Adrenal gland (tissue), 12 donors: ENCODE measurements around the gene TNRC6B. TPM values are rescaled to one million over a fixed set of nuclear protein-coding genes. Genes with fewer than 3 reads are reported as not detected.

Experiments
- DNase-seq, 7 donors: peaks; one replicate each; pipeline ENCODE4 v3.0.0-alpha.2; 2019 to 2020
- H3K27ac ChIP-seq, 5 donors: fragments of 200-600 bp; sonication (generic) in 4 of 5; 1 replicate in 3 of 5; 2 replicates in 2 of 5; pipeline versions ENCODE4 v1.5.1 to v1.8.0; 2016 to 2020; ENCODE audit warnings: mild to moderate bottlenecking in 1 of 5
- H3K27me3 ChIP-seq: fragments of 200-600 bp; 2 replicates; pipeline ENCODE4 v1.8.0; 2021
- H3K36me3 ChIP-seq, 2 donors: fragments of 200-600 bp; replicated peaks in 1 of 2; 1 replicate in 1 of 2; 2 replicates in 1 of 2; pipeline versions ENCODE4 v1.5.1 to v1.8.0; 2018 to 2022
- H3K4me1 ChIP-seq, 2 donors: fragments of 200-600 bp; replicated peaks in 1 of 2; 1 replicate in 1 of 2; 2 replicates in 1 of 2; pipeline versions ENCODE4 v1.5.1 to v1.8.0; 2018 to 2021
- H3K4me3 ChIP-seq, 4 donors: fragments of 200-600 bp; sonication (generic) in 3 of 4; one replicate each; pipeline ENCODE4 v1.5.1; 2016 to 2018
- H3K9me3 ChIP-seq, 3 donors: fragments of 200-600 bp; sonication (generic) in 1 of 3; replicated peaks in 1 of 3; 1 replicate in 2 of 3; 2 replicates in 1 of 3; pipeline versions ENCODE4 v1.5.1 to v1.8.0; 2016 to 2021
- POLR2A ChIP-seq, 2 donors: fragments of 450-650 bp; IDR thresholded peaks; one replicate each; pipeline ENCODE4 v1.6.1; 2017; ENCODE audit warnings: antibody characterized with exemption in 2 of 2, mild to moderate bottlenecking in 2 of 2, moderate library complexity in 1 of 2
- WGBS, 4 donors: extraction: QIAGEN DNeasy Blood & Tissue Kit in 2 of 4; methylation state at CpG; one replicate each; pipeline versions ENCODE4 v1.1.5 to v1.1.7; 2013 to 2017; 5-methylcytosine and 5-hydroxymethylcytosine counted together
- intact Hi-C, 2 donors: fragments of 100-400 bp; cut with DNase I; formaldehyde crosslinking; loops; one replicate each; pipeline versions ENCODE4 v1.14.1 to v1.15.0; 2022 to 2023
- polyA plus RNA-seq, 3 donors: library from polyadenylated mRNA; stranded (reverse); fragments of 200-250 nt in 2 of 3; fragments of 350-450 nt in 1 of 3; fragmentation: Illumina TruSeq in 1 of 3; extraction: RNeasy Lipid Tissue Mini Kit (QIAGEN cat#74804) in 1 of 3; gene quantifications; one replicate each; pipeline ENCODE4 v1.2.3, GENCODE V29; 2013 to 2014
- total RNA-seq, 9 donors: library from RNA; depleted of rRNA in 4 of 9; stranded (reverse); fragments of >200 nt in 4 of 9; fragments of 120-200 nt in 1 of 9; fragmentation: NEBNext Ultra II Directional in 1 of 9; extraction: Animal tissue kit (Norgen Biotek cat#: 25700) in 1 of 9; gene quantifications; one replicate each; pipeline versions ENCODE4 v1.1.0 to v1.2.4, GENCODE V29; 2013 to 2023
- TF ChIP-seq, protein P1 (sequence below), 6 experiments: fragments of 450-650 bp in 4 of 6; fragments of 200-600 bp in 2 of 6; sonication (generic) in 1 of 6; IDR thresholded peaks; 1 replicate in 5 of 6; 2 replicates in 1 of 6; pipeline versions ENCODE4 v1.5.1 to v1.8.0; 2016 to 2021; ENCODE audit warnings: antibody characterized with exemption in 6 of 6, mild to moderate bottlenecking in 2 of 6, moderate library complexity in 1 of 6
- donor health status: healthy with polysubstance abuse.
- donor health status: Bipolar disorder and iron deficiency.
- donor health status: DM: yes; HTN: yes; CAD: no.
- donor health status: DM: no; HTN: no; CAD: no.
- donor health status: DM: no; HTN: no; CAD: no.
- donor health status: DM: yes; HTN: yes; CAD: no.

The TNRC6B gene
- total and polyA plus RNA-seq, 12 donors = 2.8 to 57.6 (median 32.8) TPM

DNA sequence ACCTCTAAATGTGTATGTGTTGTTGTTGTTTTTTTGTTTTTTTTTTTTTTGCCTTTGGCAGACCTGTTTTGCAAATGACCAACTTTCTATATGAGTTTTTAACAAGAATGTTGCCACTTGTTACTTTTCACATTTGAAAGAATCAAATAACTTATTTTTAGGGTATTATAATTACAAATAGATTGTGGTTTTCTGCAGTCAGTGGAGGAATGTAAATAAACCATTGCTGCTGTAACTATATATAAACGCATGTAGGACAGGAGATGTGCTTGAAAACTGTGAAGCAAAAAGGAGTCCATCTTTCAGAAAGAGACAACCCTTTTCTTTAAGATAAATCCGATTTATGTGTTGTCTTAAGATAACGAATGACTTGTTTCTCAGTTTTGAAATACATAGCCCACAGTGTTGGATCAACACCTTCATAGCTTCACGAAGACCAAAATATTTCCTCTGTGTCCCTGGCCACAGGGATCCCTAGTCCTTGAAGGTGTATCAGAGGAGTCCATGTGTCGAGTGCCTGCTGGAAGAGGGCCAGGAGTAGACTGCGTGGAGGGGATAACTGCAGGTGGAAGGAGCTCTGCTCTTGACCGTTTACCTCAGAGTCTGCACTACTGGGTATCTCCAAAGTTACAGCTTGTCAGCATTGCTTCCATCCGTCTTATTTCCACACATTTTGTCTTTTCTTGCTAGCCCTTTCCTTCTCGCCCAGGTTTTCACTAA, 24.7 kb downstream of the TNRC6B start:
- Histone ChIP-seq H3K4me1 (peaks cover 15 to 33% of the 10 kb centered on the region in 2 donors), H3K27ac (no peak overlapping the region)
- intact Hi-C loops = no loop called here

DNA sequence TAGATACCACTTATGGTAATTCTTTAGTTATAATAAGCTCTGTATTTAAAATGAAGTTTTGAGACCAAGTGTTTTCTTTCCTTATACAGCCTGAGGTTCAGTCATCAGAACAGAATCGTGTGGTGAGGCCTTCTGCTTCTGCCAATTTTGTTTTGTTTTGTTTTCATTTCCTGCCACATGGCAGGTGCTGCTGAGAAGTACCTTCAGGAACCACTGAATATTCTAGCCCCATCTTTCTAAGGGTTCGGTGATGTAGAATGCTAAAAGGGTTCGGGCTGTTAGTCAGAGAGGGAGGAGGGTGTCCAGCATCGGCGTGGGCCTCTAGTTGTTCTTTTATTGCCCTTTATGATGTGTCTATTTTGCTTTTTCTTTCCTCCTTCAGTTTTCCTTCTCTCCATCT, 25.8 kb downstream of the TNRC6B start:
- no peaks in the 10 kb centered on the region for H3K36me3 ChIP-seq
- intact Hi-C loops = no loop called here
- H3K9me3 ChIP-seq = no peaks in the 10 kb centered on the region
- peak overlapping the region in 2 of 5 donors; percentile 35 to 39 for H3K27ac ChIP-seq
- no peak overlapping the region for H3K4me3 ChIP-seq
- WGBS, 4 donors = 61 to 67% (median 67%) methylated on average over 5 of the region's 5 CpGs
- H3K4me1 ChIP-seq = peaks cover 11 to 29% of the 10 kb centered on the region in 2 donors
- no peak for TF ChIP-seq POLR2A (IDR thresholded peaks at IDR 0.05)
- TF ChIP-seq, protein P1, sequence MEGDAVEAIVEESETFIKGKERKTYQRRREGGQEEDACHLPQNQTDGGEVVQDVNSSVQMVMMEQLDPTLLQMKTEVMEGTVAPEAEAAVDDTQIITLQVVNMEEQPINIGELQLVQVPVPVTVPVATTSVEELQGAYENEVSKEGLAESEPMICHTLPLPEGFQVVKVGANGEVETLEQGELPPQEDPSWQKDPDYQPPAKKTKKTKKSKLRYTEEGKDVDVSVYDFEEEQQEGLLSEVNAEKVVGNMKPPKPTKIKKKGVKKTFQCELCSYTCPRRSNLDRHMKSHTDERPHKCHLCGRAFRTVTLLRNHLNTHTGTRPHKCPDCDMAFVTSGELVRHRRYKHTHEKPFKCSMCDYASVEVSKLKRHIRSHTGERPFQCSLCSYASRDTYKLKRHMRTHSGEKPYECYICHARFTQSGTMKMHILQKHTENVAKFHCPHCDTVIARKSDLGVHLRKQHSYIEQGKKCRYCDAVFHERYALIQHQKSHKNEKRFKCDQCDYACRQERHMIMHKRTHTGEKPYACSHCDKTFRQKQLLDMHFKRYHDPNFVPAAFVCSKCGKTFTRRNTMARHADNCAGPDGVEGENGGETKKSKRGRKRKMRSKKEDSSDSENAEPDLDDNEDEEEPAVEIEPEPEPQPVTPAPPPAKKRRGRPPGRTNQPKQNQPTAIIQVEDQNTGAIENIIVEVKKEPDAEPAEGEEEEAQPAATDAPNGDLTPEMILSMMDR (IDR thresholded peaks at IDR 0.05) = no peak
- H3K27me3 ChIP-seq = no peaks in the 10 kb centered on the region
- peak in 1 of 7 donors; percentile 36 for DNase-seq

More for the DNA sequence above, 24.7 kb downstream of the TNRC6B start:
- Histone ChIP-seq H3K9me3 (no peaks in the 10 kb centered on the region), H3K4me3 (no peak overlapping the region), H3K36me3 (no peaks in the 10 kb centered on the region), H3K27me3 (no peaks in the 10 kb centered on the region)
- peak in 1 of 7 donors; percentile 48 for DNase-seq
- 71 to 81% (median 77%) methylated on average over 9 of the region's 9 CpGs for WGBS, 4 donors
- TF ChIP-seq, protein P1 (IDR thresholded peaks at IDR 0.05) = no peak
- TF ChIP-seq POLR2A (IDR thresholded peaks at IDR 0.05) = no peak

DNA sequence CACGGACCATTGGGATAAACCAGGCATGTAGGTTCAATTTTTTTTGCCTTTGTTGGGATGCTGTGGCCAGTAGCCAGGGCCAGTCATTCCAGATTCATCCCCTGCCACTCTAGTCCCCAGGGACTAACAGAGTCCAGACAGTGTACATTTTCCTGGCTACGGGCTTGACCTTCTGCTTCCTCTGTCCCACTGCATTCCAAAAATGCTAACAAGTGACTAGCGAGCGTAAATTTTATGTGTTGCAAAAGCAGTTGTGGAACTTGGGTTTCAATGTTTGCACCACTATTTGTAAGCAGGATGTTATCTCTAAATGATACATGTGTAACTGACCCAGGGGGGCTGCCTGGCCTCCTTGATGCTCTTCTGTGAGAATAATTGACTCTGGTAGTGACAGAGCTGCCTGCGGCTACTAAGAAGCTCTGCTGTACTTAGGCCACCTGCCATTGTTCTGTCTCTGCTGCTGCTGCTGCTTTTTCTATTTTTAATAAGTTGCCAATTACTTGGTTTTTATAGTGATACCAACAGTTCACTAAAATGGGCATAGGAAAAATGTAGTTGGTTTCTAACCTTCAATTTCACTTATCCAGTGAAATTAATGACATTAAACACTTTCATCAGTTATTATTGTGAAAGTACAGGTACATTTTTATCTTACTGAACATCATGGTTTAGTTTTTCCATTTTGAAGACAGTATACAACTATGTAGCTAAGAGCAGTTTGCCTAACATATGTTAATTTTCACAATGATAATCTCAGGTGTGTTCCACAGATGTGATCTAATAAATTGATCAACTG, 26.8 kb downstream of the TNRC6B start:
- intact Hi-C loops = no loop called here
- no peaks in the 10 kb centered on the region for H3K27me3 ChIP-seq
- no peaks in the 10 kb centered on the region for H3K36me3 ChIP-seq
- no peaks in the 10 kb centered on the region for H3K9me3 ChIP-seq
- H3K4me1 ChIP-seq = peaks cover 11 to 38% of the 10 kb centered on the region in 2 donors
- peak overlapping the region in 3 of 5 donors; percentile 39 to 61 (median 49) for H3K27ac ChIP-seq
- 15 to 28% (median 24%) methylated on average over 5 of the region's 5 CpGs for WGBS, 4 donors
- no peak overlapping the region for H3K4me3 ChIP-seq
- DNase-seq = peak in 6 of 7 donors; percentile 42 to 73 (median 58)
- TF ChIP-seq, protein P1 (IDR thresholded peaks at IDR 0.05) = no peak
- no peak for TF ChIP-seq POLR2A (IDR thresholded peaks at IDR 0.05)

DNA sequence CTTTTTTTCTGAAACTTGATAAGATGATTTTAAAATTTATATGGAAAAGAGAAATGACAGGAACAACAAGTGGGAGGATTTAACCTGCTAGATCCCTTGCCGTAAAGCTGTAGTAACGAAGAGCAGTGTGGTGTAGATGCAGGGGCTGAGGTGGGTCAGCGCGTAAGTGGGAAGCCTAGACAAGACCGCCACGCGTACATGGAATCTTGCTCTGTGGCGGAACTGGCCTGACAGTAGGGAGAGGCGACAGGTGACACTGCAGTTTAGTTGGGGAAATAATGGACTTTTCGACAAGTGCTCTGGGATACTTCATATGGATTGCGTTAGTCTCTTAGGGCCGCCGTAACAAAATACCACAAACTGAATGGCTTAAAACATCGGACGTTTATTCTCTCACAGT, 28.8 kb downstream of the TNRC6B start:
- peak in 2 of 7 donors; percentile 3 to 36 for DNase-seq
- 93 to 96% (median 94%) methylated on average over 15 of the region's 15 CpGs for WGBS, 4 donors
- peaks cover 17 to 45% of the 10 kb centered on the region in 2 donors for H3K4me1 ChIP-seq
- H3K4me3 ChIP-seq = no peak overlapping the region
- TF ChIP-seq, protein P1 (IDR thresholded peaks at IDR 0.05) = no peak
- no peak for TF ChIP-seq POLR2A (IDR thresholded peaks at IDR 0.05)
- H3K9me3 ChIP-seq = no peaks in the 10 kb centered on the region
- no peaks in the 10 kb centered on the region for H3K27me3 ChIP-seq
- intact Hi-C loops = no loop called here
- no peak overlapping the region for H3K27ac ChIP-seq
- H3K36me3 ChIP-seq = no peaks in the 10 kb centered on the region
